Activated CD8-positive, alpha-beta memory T cell treated with anti-CD3 and anti-CD28 coated beads for 4 hours (primary cell): ENCODE results near the gene CTAG1B.
"Not testable (repeated sequence)": the region's sequence is repeated elsewhere in the genome, so short reads cannot be mapped to it uniquely, and the experiment has no call there.

Source experiments
- DNase-seq, 2 donors: peaks; one replicate each; pipeline ENCODE4 v3.0.0-alpha.2; 2020; ENCODE audit warnings: low read depth in 2 of 2

The CTAG1B gene

GRCh38 chrX:154620767-154621414 is 1.8 kb upstream of the CTAG1B start:
- not testable (repeated sequence) for DNase-seq

DNA sequence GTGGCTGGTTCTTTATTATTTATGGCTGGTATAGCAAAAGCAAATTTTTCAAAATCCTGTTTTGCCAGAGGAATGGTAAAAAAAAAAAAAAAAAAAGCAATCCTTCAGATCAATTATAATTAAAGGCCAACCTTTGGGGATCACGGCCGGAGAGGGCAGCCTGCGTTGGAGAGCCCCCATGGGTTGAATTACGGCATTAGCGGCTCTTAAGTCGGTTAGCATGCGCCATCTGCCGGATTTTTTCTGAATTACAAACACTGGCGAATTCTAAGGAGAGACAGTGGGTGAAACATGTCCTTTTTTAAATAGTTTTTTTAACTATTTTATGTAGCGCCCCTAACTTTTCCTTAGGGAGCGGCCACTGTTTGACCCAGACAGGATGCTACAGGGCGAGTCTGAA is 5.5 kb downstream of the CTAG1B start:
- not testable (repeated sequence) for DNase-seq

DNA sequence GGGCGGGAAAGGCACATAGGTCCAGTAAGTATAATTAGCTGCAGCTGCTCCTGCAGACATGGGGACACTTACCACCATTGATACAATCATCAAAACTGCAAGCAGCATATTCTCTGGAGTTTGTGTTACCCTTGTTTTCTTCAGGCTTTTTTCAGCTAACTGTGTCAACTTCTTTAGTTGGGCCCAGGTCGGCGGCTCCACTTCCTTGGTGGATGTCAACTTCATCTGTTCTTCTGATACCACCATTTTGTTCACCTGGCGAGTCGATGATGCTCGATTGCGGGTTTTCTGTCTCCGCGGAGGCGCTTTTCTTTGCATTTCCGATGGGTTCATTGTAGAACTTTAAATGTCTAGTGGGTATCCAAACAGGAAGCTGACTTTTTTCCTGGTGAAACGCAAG is 7.9 kb downstream of the CTAG1B start:
- not testable (repeated sequence) for DNase-seq

DNA sequence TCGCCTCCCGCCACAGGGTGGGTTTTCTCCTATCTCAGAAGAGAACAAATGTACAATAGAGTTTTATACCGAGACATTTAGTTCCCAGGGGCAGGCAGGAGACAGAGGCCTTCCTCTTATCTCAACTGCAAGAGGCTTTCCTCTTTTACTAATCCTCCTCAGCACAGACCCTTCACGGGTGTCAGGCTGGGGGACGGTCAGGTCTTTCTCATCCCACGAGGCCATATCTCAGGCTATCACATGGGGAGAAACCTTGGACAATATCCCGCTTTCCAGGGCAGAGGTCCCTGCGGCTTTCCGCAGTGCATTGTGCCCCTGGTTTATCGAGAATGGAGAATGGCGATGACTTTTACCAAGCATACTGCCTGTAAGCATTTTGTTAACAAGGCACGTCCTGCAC is 10.3 kb downstream of the CTAG1B start:
- DNase-seq = not testable (repeated sequence)

GRCh38 chrX:154607976-154608375 is 11.1 kb downstream of the CTAG1B start:
- not testable (repeated sequence) for DNase-seq

DNA sequence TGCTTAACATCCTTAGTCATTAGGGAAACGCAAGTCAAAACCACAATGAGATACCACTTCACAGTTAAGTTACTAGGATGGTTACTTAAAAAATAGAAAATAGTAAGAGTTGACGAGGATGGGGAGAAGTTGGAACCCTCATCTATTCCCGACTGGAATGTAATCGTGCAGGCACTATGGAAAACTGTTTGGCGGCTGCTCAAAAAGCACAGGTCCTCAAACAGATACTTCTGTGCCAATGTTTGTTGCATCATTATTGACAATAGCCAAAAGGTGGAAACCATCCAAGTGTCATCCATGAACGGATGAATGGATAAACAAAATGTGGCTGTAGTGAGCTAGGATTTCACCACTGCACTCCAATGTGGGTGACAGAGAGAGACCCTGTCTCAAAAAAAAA is 11.7 kb downstream of the CTAG1B start:
- no peak for DNase-seq

DNA sequence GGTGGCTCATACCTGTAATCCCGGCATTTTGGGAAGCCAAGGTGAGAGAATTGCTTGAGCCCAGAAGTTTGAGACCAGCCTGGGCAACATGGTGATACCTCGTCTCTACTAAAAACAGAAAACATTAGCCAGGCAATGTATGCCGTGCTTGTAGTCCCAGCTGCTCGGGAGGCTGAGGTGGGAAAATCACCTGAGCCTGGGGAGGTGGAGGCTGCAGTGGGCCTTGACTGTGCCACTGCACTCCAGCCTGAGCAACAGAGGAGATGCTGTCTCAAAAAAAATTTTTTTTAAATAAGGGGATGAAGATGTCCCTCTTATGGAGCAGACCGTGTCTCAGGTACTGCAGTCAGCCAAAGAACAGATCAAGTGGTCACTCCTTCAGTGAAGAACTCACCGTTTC is 13.5 kb downstream of the CTAG1B start:
- no peak for DNase-seq

- no peak for DNase-seq
Measured at GRCh38 chrX:154603438-154604430, 15.3 kb downstream of the CTAG1B start.

DNA sequence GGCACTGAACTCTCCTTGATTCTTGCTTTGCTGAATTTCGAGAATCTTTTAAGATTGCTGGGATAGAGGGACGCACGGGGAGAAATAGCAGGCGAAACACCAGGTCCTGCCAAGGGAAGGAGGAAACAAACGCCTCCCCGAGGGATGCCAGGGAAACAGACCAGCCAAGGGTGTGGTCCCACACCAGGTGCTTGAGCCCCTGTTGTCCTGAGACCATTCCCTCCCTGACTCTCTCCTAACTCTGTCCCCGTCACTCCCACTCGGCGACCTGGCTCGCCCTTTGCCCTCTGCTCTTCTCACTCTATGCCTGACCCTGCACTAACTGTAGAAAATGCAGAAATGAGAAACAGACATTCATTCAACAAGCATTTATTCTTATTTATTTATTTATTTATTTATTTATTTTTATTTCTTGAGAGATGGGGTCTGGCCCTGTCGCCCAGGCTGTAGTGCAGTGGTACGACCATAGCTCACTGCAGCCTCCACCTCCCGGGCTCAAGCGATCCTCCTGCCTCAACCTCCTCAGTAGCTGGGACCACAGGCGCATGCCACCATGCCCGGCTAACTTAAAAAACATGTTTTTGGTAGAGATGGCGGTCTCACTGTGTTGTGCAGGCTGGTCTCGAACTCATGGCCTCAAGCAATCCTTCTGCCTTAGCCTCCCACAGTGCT is 16.2 kb downstream of the CTAG1B start:
- DNase-seq = no peak

GRCh38 chrX:154602226-154602625 is 16.9 kb downstream of the CTAG1B start:
- DNase-seq = no peak

- no peak for DNase-seq
Measured at GRCh38 chrX:154600759-154601374, 18.2 kb downstream of the CTAG1B start.

DNA sequence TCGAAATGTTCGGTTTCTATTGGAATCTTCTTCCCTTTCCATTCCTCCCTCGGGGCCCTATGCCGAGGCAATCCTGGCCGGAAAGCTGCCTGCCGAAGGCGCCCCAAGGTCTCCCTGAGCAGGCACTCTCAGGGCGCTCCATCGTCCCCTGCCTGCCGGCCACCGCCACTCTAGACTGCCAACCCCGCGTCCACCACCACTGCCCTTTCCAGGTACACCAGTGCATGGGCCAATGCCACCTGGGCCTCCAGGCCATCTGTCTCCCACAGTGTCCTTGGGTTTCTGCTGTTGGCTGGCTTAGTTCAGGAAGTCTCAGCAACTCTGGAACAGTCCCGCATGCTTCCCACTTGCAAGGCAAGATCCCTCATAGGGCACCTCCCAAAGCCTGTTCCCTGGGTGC is 19.6 kb downstream of the CTAG1B start:
- no peak for DNase-seq

GRCh38 chrX:154598656-154599055 is 20.4 kb downstream of the CTAG1B start:
- no peak for DNase-seq

- no peak for DNase-seq
Measured at GRCh38 chrX:154597221-154597620, 21.9 kb downstream of the CTAG1B start.

- DNase-seq = no peak
Measured at GRCh38 chrX:154596290-154596929, 22.7 kb downstream of the CTAG1B start.

- no peak for DNase-seq
Measured at GRCh38 chrX:154595559-154596249, 23.4 kb downstream of the CTAG1B start.

- no peak for DNase-seq
Measured at GRCh38 chrX:154594491-154594890, 24.6 kb downstream of the CTAG1B start.

DNA sequence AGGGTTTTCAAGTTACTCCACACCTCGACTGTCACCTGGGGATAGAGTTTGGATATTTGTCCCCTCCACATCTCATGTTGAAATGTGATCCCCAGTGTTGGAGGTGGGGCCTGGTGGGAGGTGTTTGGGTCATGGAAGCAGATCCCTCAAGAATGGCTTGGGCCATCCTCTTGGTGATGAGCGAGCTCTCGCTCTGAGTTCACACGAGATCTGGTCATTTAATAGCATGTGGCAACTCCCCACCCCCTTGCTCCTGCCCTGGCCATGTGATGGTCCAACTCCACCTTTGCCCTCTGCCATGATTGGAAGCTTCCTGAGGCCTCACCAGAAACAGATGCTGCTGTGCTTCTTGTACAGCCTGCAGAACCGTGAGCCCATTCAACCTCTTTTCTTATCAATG is 25.9 kb downstream of the CTAG1B start:
- no peak for DNase-seq

DNA sequence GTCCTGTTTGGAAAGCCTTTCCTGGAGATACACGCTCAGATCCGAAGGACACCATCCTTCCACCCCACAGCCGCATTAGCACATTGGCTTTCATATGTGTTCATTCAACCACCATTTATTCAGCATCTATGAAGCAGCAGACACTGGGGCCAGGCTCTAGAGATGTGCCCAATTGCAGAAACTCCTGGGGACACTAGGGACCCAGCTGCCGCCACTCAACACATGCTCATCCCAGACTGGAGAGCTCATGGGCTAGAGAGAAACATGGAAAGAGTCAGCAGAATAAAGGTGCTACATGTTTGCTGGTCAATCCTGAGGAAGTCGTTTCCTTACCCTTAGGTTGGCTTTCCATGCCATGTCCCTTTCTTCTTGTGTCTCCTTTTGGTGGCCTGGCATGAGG is 26.6 kb downstream of the CTAG1B start:
- no peak for DNase-seq

- DNase-seq = not testable (repeated sequence)
Measured at GRCh38 chrX:154590415-154590814, 28.7 kb downstream of the CTAG1B start.
